ENCODE data around the gene SLC66A1.

DNA sequence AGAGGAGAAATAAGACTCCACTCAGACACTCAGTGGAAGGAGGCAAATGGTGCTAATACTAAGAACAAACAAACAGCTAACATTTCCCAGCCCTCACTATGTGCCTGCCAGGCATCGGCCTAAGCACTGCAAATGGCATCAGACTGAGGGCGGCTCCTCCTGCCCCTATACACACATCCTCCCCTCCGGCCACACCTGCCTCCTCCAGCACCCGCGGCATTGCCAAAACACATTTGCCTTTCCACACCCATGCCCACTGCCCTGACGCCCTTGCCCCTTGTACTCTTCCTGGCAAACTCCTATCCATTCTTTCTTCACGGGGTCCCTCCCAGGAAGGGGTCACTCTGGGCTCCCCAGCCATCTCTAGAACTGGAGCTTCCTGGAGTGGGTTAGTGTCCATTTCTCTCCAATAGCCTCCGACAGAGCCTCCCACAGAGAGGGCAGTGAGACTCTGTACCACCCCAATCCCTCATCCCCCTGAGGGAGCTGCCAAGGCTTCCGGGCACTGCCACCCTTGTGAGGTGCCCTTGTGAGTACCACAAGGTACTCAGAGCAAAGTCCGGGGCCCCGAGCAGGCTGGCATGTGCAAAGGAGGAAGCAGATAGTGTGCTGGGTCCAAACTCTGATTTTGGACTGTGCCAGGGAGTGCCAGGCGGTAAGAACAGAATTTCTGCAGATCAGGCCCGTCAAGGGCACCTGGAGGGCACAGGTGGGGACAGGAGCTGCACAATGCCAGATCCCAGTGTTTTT lies 24.5 kb upstream of the SLC66A1 start:
- TF ChIP-seq POLR2A (IDR thresholded peaks at IDR 0.05), result peak; percentile 54
- TF ChIP-seq, protein P1, sequence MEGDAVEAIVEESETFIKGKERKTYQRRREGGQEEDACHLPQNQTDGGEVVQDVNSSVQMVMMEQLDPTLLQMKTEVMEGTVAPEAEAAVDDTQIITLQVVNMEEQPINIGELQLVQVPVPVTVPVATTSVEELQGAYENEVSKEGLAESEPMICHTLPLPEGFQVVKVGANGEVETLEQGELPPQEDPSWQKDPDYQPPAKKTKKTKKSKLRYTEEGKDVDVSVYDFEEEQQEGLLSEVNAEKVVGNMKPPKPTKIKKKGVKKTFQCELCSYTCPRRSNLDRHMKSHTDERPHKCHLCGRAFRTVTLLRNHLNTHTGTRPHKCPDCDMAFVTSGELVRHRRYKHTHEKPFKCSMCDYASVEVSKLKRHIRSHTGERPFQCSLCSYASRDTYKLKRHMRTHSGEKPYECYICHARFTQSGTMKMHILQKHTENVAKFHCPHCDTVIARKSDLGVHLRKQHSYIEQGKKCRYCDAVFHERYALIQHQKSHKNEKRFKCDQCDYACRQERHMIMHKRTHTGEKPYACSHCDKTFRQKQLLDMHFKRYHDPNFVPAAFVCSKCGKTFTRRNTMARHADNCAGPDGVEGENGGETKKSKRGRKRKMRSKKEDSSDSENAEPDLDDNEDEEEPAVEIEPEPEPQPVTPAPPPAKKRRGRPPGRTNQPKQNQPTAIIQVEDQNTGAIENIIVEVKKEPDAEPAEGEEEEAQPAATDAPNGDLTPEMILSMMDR (IDR thresholded peaks at IDR 0.05), result no peak
